Fibroblast of mammary gland (primary cell): ENCODE results near the gene TTC23L.

Source experiments
- DNase-seq: peaks from one replicate; pipeline ENCODE4 v3.0.0-alpha.2; 2010; ENCODE audit warnings: low read depth
- H3K4me3 ChIP-seq: 2 replicates; pipeline ENCODE4 v1.5.1; 2011; ENCODE audit warnings: low read depth, mild to moderate bottlenecking, low read length, moderate library complexity; ENCODE audit not compliant: control insufficient read depth
- CTCF ChIP-seq: conservative IDR thresholded peaks from 2 replicates; pipeline ENCODE4 v1.5.1; 2011; ENCODE audit warnings: low read depth, low read length, inconsistent platforms; ENCODE audit not compliant: control insufficient read depth, insufficient read depth

TTC23L gene

GRCh38 chr5:34838785-34839714 lies at the start of gene TTC23L:
Gene TTC23L, plus strand, starts transcription at chr5:34839164. Its CDS starts 1,508 bp downstream, at chr5:34840672.
- peak; percentile 76 for DNase-seq
- no peak for TF ChIP-seq CTCF
- H3K4me3 ChIP-seq = peak within 1 kb of the TSS; percentile 86

- no peak overlapping the region for H3K4me3 ChIP-seq
- DNase-seq = no peak
- no peak for TF ChIP-seq CTCF
Measured at GRCh38 chr5:34789639-34790038, 49.3 kb upstream of the TTC23L start.

GRCh38 chr5:34790069-34790468 lies 48.9 kb upstream of the TTC23L start:
- TF ChIP-seq CTCF = no peak
- H3K4me3 ChIP-seq = no peak overlapping the region
- DNase-seq = no peak

GRCh38 chr5:34791761-34792244 lies 47.2 kb upstream of the TTC23L start:
- peak; percentile 47 for DNase-seq
- no peak for TF ChIP-seq CTCF
- no peak overlapping the region for H3K4me3 ChIP-seq

GRCh38 chr5:34802834-34803563 lies 36.0 kb upstream of the TTC23L start:
- H3K4me3 ChIP-seq = no peak overlapping the region
- DNase-seq = no peak
- no peak for TF ChIP-seq CTCF

GRCh38 chr5:34803974-34804732 lies 34.8 kb upstream of the TTC23L start:
- DNase-seq = peak; percentile 35
- no peak for TF ChIP-seq CTCF
- H3K4me3 ChIP-seq = no peak overlapping the region
